K562 (cell line): Measurements from ENCODE around the gene POLRMT. TPM values are rescaled to one million over a fixed set of nuclear protein-coding genes. Genes with fewer than 3 reads are reported as not detected.

Experiments
- CBFA2T2 ChIP-seq: fragments of 450-650 bp; conservative IDR thresholded peaks from 2 replicates; pipeline ENCODE4 v1.6.1; 2017; ENCODE audit warnings: mild to moderate bottlenecking
- EGR1 ChIP-seq: fragments of 450-650 bp; conservative IDR thresholded peaks from 2 replicates; pipeline ENCODE4 v1.6.1; 2017; ENCODE audit warnings: mild to moderate bottlenecking
- HSF4 ChIP-seq: fragments of 250-450 bp; sonication (Bioruptor Pico); IDR thresholded peaks from 2 replicates; pipeline ENCODE4 v2.1.2; 2022; ENCODE audit warnings: mild to moderate bottlenecking, moderate library complexity, borderline replicate concordance
- IRF2 ChIP-seq: sonication (generic); formaldehyde crosslinking; IDR thresholded peaks from 2 replicates; pipeline ENCODE4 v1.8.1; 2022; ENCODE audit warnings: mild to moderate bottlenecking, missing genetic modification reagents
- MAFF ChIP-seq: IDR thresholded peaks from 2 replicates; pipeline ENCODE4 v1.6.1; 2012; ENCODE audit warnings: low read length, improper control_type of control experiment
- MTF1 ChIP-seq: fragments of 250-450 bp; sonication (Bioruptor Pico); IDR thresholded peaks from 2 replicates; pipeline ENCODE4 v1.9.0; 2021; ENCODE audit warnings: moderate library complexity, mild to moderate bottlenecking, inconsistent platforms, borderline replicate concordance
- NCOR1 ChIP-seq: fragments of 450-650 bp; IDR thresholded peaks from 2 replicates; pipeline ENCODE4 v1.6.1; 2016; ENCODE audit warnings: mild to moderate bottlenecking, moderate library complexity
- XRCC3 ChIP-seq: fragments of 450-650 bp; IDR thresholded peaks from 2 replicates; pipeline ENCODE4 v1.6.1; 2017; ENCODE audit warnings: mild to moderate bottlenecking, moderate library complexity
- ZKSCAN1 ChIP-seq: fragments of 150-350 bp; IDR thresholded peaks from 2 replicates; pipeline ENCODE4 v1.6.1; 2016; ENCODE audit warnings: low read depth, low read length
- ZNF133 ChIP-seq: fragments of 250-450 bp; sonication (Bioruptor Pico); IDR thresholded peaks from 2 replicates; pipeline ENCODE4 v1.4.0; 2020; ENCODE audit warnings: mild to moderate bottlenecking
- ZNF3 ChIP-seq: fragments of 250-450 bp; sonication (Bioruptor Pico); IDR thresholded peaks from 2 replicates; pipeline ENCODE4 v1.5.0; 2021; ENCODE audit warnings: mild to moderate bottlenecking, moderate library complexity
- ZNF583 ChIP-seq: fragments of 250-450 bp; sonication (Bioruptor Pico); IDR thresholded peaks from 2 replicates; pipeline ENCODE4 v1.4.0; 2020
- polyA plus RNA-seq, 8 experiments: library from polyadenylated mRNA; depleted of rRNA in 4 of 8; stranded (reverse) in 5 of 8; unstranded in 3 of 8; fragments of >200 nt; fragmentation: Nextera tagmentation in 2 of 8; fragmentation: Illumina TruSeq in 1 of 8; extraction: Ambion mirVana in 2 of 8; extraction: Trizol in 1 of 8; gene quantifications; 2 replicates each; pipeline versions ENCODE4 v1.2.1 to v1.2.3, GENCODE V29; 2011 to 2014; ENCODE audit warnings: inconsistent platforms in 1 of 8, missing spikeins in 1 of 8
- total RNA-seq, 7 experiments: library from RNA; depleted of rRNA in 6 of 7; stranded (reverse); fragments of >200 nt in 6 of 7; fragmentation: Illumina TruSeq in 2 of 7; extraction: Trizol in 2 of 7; gene quantifications; 2 replicates each; pipeline versions ENCODE4 v1.2.1 to v1.2.3, GENCODE V29; 2011 to 2021; ENCODE audit warnings: low replicate concordance in 1 of 7
- TF ChIP-seq, protein P1 (sequence below): fragments of 250-450 bp; sonication (Bioruptor Pico); IDR thresholded peaks from 2 replicates; pipeline ENCODE4 v1.5.0; 2021
- TF ChIP-seq, protein P2 (sequence below): fragments of 450-650 bp; IDR thresholded peaks from 2 replicates; pipeline ENCODE4 v1.6.1; 2017; ENCODE audit warnings: antibody characterized with exemption
- TF ChIP-seq, protein P3 (sequence below): sonication (generic); formaldehyde crosslinking; IDR thresholded peaks from 2 replicates; pipeline ENCODE4 v1.8.0; 2022; ENCODE audit warnings: mild to moderate bottlenecking, missing genetic modification reagents, borderline replicate concordance
- TF ChIP-seq, protein P4 (sequence below): fragments of 450-650 bp; IDR thresholded peaks from 2 replicates; pipeline ENCODE4 v1.6.1; 2018; ENCODE audit not compliant: partially characterized antibody
- TF ChIP-seq, protein P5 (sequence below): sonication (generic); formaldehyde crosslinking; IDR thresholded peaks from 2 replicates; pipeline ENCODE4 v1.8.0; 2022; ENCODE audit warnings: missing genetic modification reagents, mild to moderate bottlenecking, borderline replicate concordance
- TF ChIP-seq, protein P6 (sequence below): fragments of 450-650 bp; IDR thresholded peaks from 2 replicates; pipeline ENCODE4 v1.6.1; 2016; ENCODE audit warnings: missing biosample characterization, missing genetic modification characterization

The POLRMT gene
- total and polyA plus RNA-seq, 9 of the 15 experiments (the other 6 are each of a cell fraction or from before 2014, with no cell fraction given) = 30.3 to 144 (median 68.0) TPM

DNA sequence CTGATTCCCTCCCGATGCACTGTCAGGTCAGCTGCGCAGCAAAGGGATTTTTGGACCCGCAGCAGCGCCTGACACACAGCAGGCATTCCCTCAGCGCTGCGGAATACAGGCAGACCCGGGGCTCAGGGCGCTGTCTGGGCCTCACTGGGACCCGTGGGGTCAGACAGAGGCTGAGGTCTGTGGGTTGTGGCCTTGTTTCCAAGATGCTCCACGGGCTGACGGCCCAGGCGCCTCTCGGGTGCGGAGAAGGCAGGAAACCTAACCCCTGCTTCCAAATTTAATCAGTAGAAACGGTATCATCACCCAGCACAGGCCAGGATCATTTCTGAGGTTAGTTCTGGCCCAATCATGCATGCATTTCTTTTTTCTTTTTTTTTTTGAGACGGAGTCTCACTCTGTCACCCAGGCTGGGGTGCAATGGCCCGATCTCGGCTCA, 30.4 kb upstream of the POLRMT start (continued):
- TF ChIP-seq, protein P1, sequence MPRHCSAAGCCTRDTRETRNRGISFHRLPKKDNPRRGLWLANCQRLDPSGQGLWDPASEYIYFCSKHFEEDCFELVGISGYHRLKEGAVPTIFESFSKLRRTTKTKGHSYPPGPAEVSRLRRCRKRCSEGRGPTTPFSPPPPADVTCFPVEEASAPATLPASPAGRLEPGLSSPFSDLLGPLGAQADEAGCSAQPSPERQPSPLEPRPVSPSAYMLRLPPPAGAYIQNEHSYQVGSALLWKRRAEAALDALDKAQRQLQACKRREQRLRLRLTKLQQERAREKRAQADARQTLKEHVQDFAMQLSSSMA (CRISPR knock-in tag) = no peak
- TF ChIP-seq NCOR1 (no peak), MAFF (no peak), HSF4 (CRISPR knock-in tag) (no peak), MTF1 (CRISPR knock-in tag) (no peak), ZNF133 (CRISPR knock-in tag) (no peak), XRCC3 (no peak), ZKSCAN1 (no peak), IRF2 (CRISPR knock-in tag) (no peak), ZNF3 (CRISPR knock-in tag) (no peak), ZNF583 (CRISPR knock-in tag) (0 out of 2 replicates have a peak, but pooled peaks have one; percentile 2), CBFA2T2 (no peak), EGR1 (no peak)
- TF ChIP-seq, protein P2, sequence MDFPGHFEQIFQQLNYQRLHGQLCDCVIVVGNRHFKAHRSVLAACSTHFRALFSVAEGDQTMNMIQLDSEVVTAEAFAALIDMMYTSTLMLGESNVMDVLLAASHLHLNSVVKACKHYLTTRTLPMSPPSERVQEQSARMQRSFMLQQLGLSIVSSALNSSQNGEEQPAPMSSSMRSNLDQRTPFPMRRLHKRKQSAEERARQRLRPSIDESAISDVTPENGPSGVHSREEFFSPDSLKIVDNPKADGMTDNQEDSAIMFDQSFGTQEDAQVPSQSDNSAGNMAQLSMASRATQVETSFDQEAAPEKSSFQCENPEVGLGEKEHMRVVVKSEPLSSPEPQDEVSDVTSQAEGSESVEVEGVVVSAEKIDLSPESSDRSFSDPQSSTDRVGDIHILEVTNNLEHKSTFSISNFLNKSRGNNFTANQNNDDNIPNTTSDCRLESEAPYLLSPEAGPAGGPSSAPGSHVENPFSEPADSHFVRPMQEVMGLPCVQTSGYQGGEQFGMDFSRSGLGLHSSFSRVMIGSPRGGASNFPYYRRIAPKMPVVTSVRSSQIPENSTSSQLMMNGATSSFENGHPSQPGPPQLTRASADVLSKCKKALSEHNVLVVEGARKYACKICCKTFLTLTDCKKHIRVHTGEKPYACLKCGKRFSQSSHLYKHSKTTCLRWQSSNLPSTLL = no peak
- TF ChIP-seq, protein P3, sequence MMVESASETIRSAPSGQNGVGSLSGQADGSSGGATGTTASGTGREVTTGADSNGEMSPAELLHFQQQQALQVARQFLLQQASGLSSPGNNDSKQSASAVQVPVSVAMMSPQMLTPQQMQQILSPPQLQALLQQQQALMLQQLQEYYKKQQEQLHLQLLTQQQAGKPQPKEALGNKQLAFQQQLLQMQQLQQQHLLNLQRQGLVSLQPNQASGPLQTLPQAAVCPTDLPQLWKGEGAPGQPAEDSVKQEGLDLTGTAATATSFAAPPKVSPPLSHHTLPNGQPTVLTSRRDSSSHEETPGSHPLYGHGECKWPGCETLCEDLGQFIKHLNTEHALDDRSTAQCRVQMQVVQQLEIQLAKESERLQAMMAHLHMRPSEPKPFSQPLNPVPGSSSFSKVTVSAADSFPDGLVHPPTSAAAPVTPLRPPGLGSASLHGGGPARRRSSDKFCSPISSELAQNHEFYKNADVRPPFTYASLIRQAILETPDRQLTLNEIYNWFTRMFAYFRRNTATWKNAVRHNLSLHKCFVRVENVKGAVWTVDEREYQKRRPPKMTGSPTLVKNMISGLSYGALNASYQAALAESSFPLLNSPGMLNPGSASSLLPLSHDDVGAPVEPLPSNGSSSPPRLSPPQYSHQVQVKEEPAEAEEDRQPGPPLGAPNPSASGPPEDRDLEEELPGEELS (CRISPR knock-in tag) = no peak
- TF ChIP-seq, protein P4, sequence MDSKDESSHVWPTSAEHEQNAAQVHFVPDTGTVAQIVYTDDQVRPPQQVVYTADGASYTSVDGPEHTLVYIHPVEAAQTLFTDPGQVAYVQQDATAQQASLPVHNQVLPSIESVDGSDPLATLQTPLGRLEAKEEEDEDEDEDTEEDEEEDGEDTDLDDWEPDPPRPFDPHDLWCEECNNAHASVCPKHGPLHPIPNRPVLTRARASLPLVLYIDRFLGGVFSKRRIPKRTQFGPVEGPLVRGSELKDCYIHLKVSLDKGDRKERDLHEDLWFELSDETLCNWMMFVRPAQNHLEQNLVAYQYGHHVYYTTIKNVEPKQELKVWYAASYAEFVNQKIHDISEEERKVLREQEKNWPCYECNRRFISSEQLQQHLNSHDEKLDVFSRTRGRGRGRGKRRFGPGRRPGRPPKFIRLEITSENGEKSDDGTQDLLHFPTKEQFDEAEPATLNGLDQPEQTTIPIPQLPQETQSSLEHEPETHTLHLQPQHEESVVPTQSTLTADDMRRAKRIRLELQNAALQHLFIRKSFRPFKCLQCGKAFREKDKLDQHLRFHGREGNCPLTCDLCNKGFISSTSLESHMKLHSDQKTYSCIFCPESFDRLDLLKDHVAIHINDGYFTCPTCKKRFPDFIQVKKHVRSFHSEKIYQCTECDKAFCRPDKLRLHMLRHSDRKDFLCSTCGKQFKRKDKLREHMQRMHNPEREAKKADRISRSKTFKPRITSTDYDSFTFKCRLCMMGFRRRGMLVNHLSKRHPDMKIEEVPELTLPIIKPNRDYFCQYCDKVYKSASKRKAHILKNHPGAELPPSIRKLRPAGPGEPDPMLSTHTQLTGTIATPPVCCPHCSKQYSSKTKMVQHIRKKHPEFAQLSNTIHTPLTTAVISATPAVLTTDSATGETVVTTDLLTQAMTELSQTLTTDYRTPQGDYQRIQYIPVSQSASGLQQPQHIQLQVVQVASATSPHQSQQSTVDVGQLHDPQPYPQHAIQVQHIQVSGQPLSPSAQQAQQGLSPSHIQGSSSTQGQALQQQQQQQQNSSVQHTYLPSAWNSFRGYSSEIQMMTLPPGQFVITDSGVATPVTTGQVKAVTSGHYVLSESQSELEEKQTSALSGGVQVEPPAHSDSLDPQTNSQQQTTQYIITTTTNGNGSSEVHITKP = no peak
- TF ChIP-seq, protein P5, sequence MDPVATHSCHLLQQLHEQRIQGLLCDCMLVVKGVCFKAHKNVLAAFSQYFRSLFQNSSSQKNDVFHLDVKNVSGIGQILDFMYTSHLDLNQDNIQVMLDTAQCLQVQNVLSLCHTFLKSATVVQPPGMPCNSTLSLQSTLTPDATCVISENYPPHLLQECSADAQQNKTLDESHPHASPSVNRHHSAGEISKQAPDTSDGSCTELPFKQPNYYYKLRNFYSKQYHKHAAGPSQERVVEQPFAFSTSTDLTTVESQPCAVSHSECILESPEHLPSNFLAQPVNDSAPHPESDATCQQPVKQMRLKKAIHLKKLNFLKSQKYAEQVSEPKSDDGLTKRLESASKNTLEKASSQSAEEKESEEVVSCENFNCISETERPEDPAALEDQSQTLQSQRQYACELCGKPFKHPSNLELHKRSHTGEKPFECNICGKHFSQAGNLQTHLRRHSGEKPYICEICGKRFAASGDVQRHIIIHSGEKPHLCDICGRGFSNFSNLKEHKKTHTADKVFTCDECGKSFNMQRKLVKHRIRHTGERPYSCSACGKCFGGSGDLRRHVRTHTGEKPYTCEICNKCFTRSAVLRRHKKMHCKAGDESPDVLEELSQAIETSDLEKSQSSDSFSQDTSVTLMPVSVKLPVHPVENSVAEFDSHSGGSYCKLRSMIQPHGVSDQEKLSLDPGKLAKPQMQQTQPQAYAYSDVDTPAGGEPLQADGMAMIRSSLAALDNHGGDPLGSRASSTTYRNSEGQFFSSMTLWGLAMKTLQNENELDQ = no peak
- TF ChIP-seq, protein P6, sequence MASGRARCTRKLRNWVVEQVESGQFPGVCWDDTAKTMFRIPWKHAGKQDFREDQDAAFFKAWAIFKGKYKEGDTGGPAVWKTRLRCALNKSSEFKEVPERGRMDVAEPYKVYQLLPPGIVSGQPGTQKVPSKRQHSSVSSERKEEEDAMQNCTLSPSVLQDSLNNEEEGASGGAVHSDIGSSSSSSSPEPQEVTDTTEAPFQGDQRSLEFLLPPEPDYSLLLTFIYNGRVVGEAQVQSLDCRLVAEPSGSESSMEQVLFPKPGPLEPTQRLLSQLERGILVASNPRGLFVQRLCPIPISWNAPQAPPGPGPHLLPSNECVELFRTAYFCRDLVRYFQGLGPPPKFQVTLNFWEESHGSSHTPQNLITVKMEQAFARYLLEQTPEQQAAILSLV (tag) = no peak
